Stimulated activated CD4-positive, alpha-beta T cell treated with anti-CD3 and anti-CD28 coated beads, TNF-alpha, amount 100 ng/mL, for 1 hour (primary cell): Measurements from ENCODE around the gene ZBTB47.

Experiments used
- DNase-seq, 3 donors: peaks; one replicate each; pipeline ENCODE4 v3.0.0-alpha.2; 2020; ENCODE audit warnings: low read depth in 3 of 3, low spot score in 1 of 3

ZBTB47 gene

DNA sequence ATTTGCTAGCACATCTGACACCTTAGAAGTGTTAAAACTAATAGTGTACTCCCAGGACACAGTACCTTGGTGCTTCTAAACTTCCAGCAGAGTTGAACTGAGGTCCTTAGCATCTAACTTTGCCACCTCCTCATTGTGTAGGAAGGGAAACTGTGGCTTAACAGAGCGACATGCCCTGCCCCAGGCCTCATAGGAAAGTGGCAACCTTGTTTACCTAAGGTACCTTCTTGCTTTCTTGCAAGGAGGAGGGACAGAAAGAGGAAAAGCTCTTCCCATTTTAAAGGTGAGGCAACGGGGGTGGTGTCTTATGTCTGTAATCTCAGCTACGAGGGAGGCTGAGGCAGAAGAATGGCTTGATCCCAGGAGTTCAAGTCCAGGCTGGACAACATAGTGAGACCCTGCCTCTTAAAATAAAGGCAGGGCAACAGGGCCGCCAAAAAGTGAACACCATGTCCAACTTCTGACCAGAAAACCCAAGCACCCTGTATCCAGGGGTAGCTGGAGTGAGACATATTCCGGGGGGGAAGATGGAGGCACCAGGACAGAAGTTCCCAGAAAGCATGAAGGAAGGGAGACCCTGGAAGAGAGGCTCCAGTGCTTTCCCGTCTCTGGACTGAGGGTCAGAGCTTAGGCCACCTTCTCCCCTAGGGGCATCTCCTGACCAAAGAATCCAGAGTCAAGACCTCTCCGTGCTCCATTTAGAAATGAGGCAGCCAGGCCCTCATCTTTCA, 31.3 kb downstream of the ZBTB47 start:
- no peak for DNase-seq

DNA sequence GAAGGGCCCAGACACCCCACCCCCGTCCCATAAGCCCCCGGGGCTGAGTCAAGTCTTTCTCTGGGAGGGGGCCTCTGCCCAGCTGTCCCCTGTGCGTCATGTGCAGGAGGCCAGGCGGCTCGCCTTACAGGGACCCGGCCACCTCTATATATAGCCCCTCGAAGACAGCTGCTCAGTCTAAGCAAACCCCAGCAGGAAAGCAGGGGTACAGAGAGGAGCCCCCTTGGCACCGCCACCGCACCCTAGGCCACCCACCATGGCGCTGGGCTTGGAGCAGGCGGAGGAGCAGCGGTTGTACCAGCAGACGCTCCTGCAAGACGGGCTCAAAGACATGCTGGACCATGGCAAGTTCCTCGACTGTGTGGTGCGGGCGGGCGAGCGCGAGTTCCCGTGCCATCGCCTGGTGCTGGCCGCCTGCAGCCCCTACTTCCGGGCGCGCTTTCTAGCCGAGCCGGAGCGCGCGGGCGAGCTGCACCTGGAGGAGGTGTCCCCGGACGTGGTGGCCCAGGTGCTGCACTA, 31.9 kb downstream of the ZBTB47 start, which contains the start of gene KLHL40:
KLHL40 (plus strand) TSS at position 175 of the 519 bp plus-strand sequence; CDS start at position 257, 82 bp downstream.
- DNase-seq = no peak

- no peak for DNase-seq
Measured at GRCh38 chr3:42685891-42686820, 32.7 kb downstream of the ZBTB47 start.

- DNase-seq = no peak
Measured at GRCh38 chr3:42686832-42687650, 33.5 kb downstream of the ZBTB47 start.

GRCh38 chr3:42688016-42688415, 34.5 kb downstream of the ZBTB47 start:
- no peak for DNase-seq

- no peak for DNase-seq
Measured at GRCh38 chr3:42688487-42689420, 35.3 kb downstream of the ZBTB47 start.

- no peak for DNase-seq
Measured at GRCh38 chr3:42689421-42690014, 36.0 kb downstream of the ZBTB47 start.

- DNase-seq = no peak
Measured at GRCh38 chr3:42690191-42690590, 36.7 kb downstream of the ZBTB47 start.

GRCh38 chr3:42690766-42691680, 37.5 kb downstream of the ZBTB47 start:
- DNase-seq = no peak

DNA sequence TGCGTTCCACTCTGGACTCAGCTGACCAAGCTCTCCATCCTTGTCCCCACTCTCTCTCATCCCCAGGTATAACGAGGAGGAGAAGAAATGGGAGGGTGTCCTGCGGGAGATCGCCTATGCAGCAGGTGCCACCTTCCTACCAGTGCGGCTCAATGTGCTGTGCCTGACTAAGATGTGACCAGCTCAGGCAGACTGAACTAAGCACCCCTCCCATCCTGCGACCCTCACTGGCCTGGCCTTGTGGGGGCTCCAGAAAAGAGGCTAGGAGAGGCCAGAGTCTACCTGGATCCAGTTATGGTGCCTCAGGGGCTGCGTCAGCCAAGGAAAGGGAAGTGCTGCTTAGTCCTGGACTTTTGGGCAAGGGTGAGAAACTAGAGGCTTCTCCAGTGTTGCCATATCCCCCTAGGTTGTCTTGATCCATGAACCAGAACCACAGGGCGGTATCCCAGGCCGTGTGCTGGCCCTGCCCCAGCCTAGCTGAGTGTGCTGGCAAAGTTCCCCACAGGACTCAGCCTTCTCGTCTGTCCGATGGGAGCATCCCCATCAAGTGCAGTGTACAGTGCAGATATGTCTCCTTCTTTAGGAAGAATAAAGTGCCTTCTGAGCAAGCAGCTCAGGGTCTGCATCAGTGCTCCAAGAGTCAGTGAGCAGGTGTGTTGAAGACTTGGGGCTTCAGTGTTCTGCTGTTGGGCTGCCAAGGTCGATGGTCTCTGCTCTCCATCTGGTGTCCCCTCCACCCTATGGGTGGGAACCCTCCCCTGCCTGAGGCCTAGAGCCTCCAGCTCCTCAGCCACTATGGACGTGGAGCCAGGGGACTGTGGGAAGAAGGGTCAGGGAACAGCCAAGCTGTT, 38.5 kb downstream of the ZBTB47 start:
- no peak for DNase-seq

DNA sequence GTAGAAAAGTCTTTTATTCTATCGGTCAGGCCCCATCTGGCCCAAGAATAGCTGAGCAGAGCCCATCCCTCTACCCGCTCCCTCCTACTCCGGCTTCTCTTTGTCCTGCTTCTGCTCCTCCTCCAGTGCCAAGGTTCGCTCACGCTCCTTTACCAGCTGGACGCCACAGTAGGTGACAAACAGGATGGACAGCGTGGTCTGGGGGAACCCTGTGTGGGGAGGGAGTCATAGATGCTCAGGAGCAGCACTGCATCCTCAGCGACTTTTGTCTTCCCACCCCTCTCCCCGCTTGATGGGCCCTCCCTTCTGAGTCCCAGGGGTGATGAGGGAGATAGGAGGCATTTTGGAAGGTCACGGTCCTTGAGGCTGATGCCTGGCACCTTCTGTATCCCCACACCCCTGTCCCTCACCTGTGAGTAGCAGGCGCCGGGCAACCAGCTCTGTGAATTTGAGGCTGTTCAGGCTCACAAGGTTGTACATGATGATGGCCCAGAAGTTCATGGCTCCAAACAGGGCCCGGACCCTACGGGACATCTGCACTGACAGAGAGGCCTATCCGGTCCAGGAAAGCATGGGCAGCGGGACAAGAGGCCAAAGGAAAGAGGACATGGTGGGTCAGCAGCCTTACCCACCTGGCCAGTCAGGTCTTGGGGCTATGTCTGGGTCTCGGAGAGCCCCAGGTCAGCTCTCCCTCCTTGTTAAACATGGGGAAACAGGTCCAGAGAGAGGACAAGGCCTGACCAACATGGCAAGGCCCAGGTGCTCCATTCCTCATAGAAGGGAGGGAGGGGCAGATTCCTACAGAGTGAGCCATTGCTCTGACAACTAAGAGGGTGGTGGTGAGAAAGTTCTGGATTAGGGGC, 39.4 kb downstream of the ZBTB47 start:
- DNase-seq = no peak

GRCh38 chr3:42693530-42693930, 40.0 kb downstream of the ZBTB47 start:
- DNase-seq = no peak

GRCh38 chr3:42694366-42694765, 40.9 kb downstream of the ZBTB47 start:
- DNase-seq = no peak

DNA sequence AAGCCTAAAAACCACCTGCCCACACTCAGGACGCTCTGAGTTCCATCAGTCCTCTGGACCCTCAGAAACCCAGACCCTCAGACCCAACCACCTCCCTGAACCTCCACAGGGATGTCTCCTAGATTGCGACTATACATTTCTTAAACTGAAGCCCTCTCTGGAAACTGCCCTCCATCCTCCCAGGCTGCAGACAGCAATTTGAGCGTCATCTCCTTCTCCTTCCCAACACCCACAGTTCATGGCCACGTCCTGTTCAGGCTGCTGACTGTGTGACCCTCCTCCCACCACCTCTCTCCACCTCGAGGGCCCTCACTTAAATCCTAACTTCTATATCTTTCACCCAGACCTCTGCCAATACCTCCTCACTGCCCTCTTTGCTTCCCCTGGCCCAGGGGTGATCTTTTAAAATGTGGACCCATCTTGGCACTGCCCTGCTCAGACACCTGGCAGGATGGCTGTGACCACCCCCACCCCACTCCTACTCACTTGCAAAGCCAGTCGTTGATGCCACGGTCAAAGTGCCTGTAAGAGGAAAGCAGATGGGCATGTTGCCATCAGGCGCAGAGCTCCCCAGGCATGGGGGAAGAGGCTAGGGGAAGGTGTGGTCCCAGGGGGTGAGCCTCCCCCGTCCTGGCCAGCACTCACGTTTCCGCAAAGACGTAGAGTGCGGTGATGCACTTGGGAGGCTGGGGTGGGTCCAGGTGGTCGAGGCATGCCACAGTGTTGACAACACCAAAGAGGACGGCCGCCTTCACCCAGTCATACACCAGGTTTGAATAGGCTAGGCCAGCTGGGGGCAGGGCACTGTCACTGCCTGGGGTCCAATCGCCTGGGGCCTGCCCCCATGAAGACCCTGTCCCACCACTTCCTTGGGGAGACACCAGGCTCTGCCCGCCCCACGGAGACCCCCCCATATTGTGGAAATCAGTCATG, 43.1 kb downstream of the ZBTB47 start:
- DNase-seq = no peak

DNA sequence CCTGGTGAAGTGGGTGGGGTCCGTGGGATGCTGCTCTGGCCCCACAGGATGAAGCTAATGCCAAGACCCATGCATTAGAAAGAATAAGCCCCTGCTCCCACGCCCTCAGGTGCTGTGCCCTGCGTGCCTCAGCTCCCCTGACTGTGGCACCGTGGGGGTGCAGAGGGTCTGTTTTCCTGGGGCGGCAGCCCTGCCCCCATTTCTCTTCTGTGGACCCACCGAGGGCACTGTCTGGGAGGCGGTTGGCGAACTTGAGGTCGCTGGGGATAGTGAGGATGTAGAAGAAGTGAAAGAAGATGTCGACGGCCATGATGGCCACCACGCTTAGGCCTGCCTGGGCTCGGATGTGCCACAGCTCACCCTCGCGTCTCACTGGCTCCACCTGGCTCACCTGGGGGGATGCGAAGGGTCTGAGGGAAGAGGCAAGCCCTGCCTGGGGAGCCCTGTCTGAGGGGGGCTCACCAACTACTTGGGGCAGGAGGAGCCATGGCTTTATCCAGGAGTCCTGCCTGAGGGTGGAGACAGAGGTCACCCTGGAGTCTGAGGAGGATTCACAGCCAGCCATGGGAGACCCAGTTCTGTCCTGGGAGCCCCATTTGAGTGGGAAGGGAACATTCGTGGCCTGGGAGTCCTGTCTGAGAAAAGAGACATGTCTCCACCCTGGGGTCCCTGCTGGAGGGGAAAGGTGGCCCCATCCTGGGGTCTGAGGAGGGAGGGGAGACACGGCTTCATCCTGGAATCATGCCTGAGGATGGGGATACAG, 44.0 kb downstream of the ZBTB47 start:
- no peak for DNase-seq
